ENCODE measurements around the gene AHRR. TPM values are rescaled to one million over a fixed set of nuclear protein-coding genes. Genes with fewer than 3 reads are reported as not detected.

The AHRR gene
- total RNA-seq, 1 donor = 54.6 TPM

Other genes starting within 250 kb of the AHRR start
- gene PLEKHG4B, start 229.5 kb upstream of the AHRR start, total RNA-seq = under 0.01 and 0.36 TPM in 2 replicates
- under 0.01 TPM in 1 of 2 replicates, not detected in the other for gene LRRC14B, start 130.2 kb upstream of the AHRR start, total RNA-seq
- gene CCDC127, start 103.6 kb upstream of the AHRR start, total RNA-seq = 4.3 and 6.2 TPM in 2 replicates
- gene SDHA, start 103.4 kb upstream of the AHRR start, total RNA-seq = 83.6 and 84.6 TPM in 2 replicates
- 60.1 and 71.3 TPM in 2 replicates for gene PDCD6, start 50.1 kb upstream of the AHRR start, total RNA-seq
- 39.8 and 49.2 TPM in 2 replicates for gene EXOC3, start 121.5 kb downstream of the AHRR start, total RNA-seq
- 1.2 and 1.4 TPM in 2 replicates for gene SLC9A3, start 202.7 kb downstream of the AHRR start, total RNA-seq

Measured in osteoblast (primary cell).